Upper lobe of right lung (tissue), 1 donor: ENCODE measurements around the gene CEPT1. TPM values are rescaled to one million over a fixed set of nuclear protein-coding genes. Genes with fewer than 3 reads are reported as not detected.
A peak's percentile ranks its signal among the peaks of the same experiment; 100 is the strongest.

ENCODE experiments used
- ATAC-seq: fragments of 200-7000 bp; cut with Tn5 transposase; one replicate; pipeline ENCODE4 v1.9.1; 2020; ENCODE audit warnings: mild to moderate bottlenecking, moderate library complexity
- DNase-seq: peaks from one replicate; pipeline ENCODE4 v3.0.0-alpha.2; 2020
- H3K27ac ChIP-seq: fragments of 200-600 bp; one replicate; pipeline ENCODE4 v1.8.0; 2022
- H3K27me3 ChIP-seq: fragments of 200-600 bp; one replicate; pipeline ENCODE4 v1.8.0; 2022; ENCODE audit warnings: mild to moderate bottlenecking
- H3K36me3 ChIP-seq: fragments of 200-600 bp; one replicate; pipeline ENCODE4 v1.8.0; 2022
- H3K4me1 ChIP-seq: fragments of 200-600 bp; one replicate; pipeline ENCODE4 v1.8.0; 2022
- H3K4me3 ChIP-seq: fragments of 200-600 bp; one replicate; pipeline ENCODE4 v1.8.0; 2022; ENCODE audit warnings: mild to moderate bottlenecking
- H3K9me3 ChIP-seq: fragments of 200-600 bp; one replicate; pipeline ENCODE4 v1.8.0; 2022
- intact Hi-C: fragments of 100-400 bp; cut with DNase I; formaldehyde crosslinking; loops from one replicate; pipeline ENCODE4 v1.11.0; 2022
- total RNA-seq: library from RNA; stranded (reverse); fragmentation: NEBNext Ultra II Directional; extraction: Animal tissue kit (Norgen Biotek cat#: 25700); gene quantifications from one replicate; pipeline ENCODE4 v1.2.1, GENCODE V29; 2021
- TF ChIP-seq, protein P1 (sequence below): fragments of 200-600 bp; IDR thresholded peaks from one replicate; pipeline ENCODE4 v1.8.0; 2022; ENCODE audit warnings: antibody characterized with exemption
- donor health status: DM: no; HTN: yes; CAD: no; lungs with severe emphysema.

The CEPT1 gene
- total RNA-seq, 1 donor from 2014 or later = 57.6 TPM

GRCh38 chr1:111199881-111200801, 60.1 kb downstream of the CEPT1 start, which contains the start of gene DENND2D:
DENND2D (minus strand) TSS chr1:111200646; CDS start chr1:111200459, 187 bp downstream.
- H3K9me3 ChIP-seq = no peaks in the 10 kb centered on the region
- intact Hi-C loops = no loop called here
- peaks cover 54% of the 10 kb centered on the region for H3K4me1 ChIP-seq
- H3K36me3 ChIP-seq = peaks cover 23% of the 10 kb centered on the region
- ATAC-seq = peak; percentile 48
- peak; percentile 81 for DNase-seq
- no peaks in the 10 kb centered on the region for H3K27me3 ChIP-seq
- H3K27ac ChIP-seq = peak within 1 kb of the TSS; percentile 82
- peak within 1 kb of the TSS; percentile 55 for H3K4me3 ChIP-seq
- TF ChIP-seq, protein P1, sequence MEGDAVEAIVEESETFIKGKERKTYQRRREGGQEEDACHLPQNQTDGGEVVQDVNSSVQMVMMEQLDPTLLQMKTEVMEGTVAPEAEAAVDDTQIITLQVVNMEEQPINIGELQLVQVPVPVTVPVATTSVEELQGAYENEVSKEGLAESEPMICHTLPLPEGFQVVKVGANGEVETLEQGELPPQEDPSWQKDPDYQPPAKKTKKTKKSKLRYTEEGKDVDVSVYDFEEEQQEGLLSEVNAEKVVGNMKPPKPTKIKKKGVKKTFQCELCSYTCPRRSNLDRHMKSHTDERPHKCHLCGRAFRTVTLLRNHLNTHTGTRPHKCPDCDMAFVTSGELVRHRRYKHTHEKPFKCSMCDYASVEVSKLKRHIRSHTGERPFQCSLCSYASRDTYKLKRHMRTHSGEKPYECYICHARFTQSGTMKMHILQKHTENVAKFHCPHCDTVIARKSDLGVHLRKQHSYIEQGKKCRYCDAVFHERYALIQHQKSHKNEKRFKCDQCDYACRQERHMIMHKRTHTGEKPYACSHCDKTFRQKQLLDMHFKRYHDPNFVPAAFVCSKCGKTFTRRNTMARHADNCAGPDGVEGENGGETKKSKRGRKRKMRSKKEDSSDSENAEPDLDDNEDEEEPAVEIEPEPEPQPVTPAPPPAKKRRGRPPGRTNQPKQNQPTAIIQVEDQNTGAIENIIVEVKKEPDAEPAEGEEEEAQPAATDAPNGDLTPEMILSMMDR = no peak

- DNase-seq (no peak), ATAC-seq (no peak)
- peak overlapping the region; percentile 55 for H3K4me3 ChIP-seq
- H3K27ac ChIP-seq = peak overlapping the region; percentile 82
- TF ChIP-seq, protein P1 = no peak
- H3K27me3 ChIP-seq = no peaks in the 10 kb centered on the region
- peaks cover 53% of the 10 kb centered on the region for H3K4me1 ChIP-seq
- H3K36me3 ChIP-seq = peaks cover 17% of the 10 kb centered on the region
- intact Hi-C loops = no loop called here
- no peaks in the 10 kb centered on the region for H3K9me3 ChIP-seq
Measured at GRCh38 chr1:111200802-111201161, 60.8 kb downstream of the CEPT1 start.

- ATAC-seq = no peak
- Histone ChIP-seq H3K9me3 (no peaks in the 10 kb centered on the region), H3K27me3 (no peaks in the 10 kb centered on the region), H3K4me3 (peak overlapping the region; percentile 55), H3K27ac (peak overlapping the region; percentile 82), H3K4me1 (peaks cover 47% of the 10 kb centered on the region), H3K36me3 (peaks cover 10% of the 10 kb centered on the region)
- DNase-seq = no peak
- intact Hi-C loops = no loop called here
- TF ChIP-seq, protein P1 = no peak
Measured at GRCh38 chr1:111201275-111202090, 61.5 kb downstream of the CEPT1 start.

DNA sequence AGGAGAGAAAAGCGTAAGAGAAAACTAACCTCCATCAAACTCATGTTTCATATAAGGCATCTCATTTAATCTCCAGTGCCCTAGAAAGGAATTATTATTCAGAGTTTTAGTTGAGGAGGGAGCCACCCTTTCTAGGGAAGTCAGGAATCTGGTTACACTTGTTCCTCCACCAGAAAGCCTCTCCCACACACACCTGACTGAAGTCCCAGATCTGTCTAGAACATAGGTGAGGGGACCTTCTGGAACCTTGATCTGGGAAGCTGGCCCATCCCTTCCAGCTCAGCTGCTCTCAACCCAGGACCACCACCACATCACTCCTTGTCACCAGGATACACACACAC, 62.3 kb downstream of the CEPT1 start:
- H3K9me3 ChIP-seq = no peaks in the 10 kb centered on the region
- H3K27ac ChIP-seq = peak overlapping the region; percentile 82
- DNase-seq = no peak
- no peaks in the 10 kb centered on the region for H3K27me3 ChIP-seq
- peaks cover 1% of the 10 kb centered on the region for H3K36me3 ChIP-seq
- no peak overlapping the region for H3K4me3 ChIP-seq
- ATAC-seq = no peak
- peaks cover 45% of the 10 kb centered on the region for H3K4me1 ChIP-seq
- TF ChIP-seq, protein P1 = no peak
- intact Hi-C loops = no loop called here

- no peak for ATAC-seq
- peak overlapping the region; percentile 93 for H3K27ac ChIP-seq
- intact Hi-C loops = no loop called here
- TF ChIP-seq, protein P1 = no peak
- H3K36me3 ChIP-seq = no peaks in the 10 kb centered on the region
- peaks cover 45% of the 10 kb centered on the region for H3K4me1 ChIP-seq
- no peaks in the 10 kb centered on the region for H3K27me3 ChIP-seq
- peak overlapping the region; percentile 75 for H3K4me3 ChIP-seq
- no peak for DNase-seq
- H3K9me3 ChIP-seq = no peaks in the 10 kb centered on the region
Measured at GRCh38 chr1:111202707-111203623, 62.9 kb downstream of the CEPT1 start.
